Urinary bladder (tissue), 4 donors: ENCODE measurements around the gene VDR. TPM values are rescaled to one million over a fixed set of nuclear protein-coding genes. Genes with fewer than 3 reads are reported as not detected.
A peak's percentile ranks its signal among the peaks of the same experiment; 100 is the strongest.
"Not testable (repeated sequence)": the region's sequence is repeated elsewhere in the genome, so short reads cannot be mapped to it uniquely, and the experiment has no call there.

Experiments used
- DNase-seq: peaks from one replicate; pipeline ENCODE4 v3.0.0-alpha.2; 2015; ENCODE audit errors: extremely low spot score
- H3K27ac ChIP-seq: one replicate; pipeline ENCODE4 v1.5.1; 2013; ENCODE audit warnings: low read depth, mild to moderate bottlenecking, moderate library complexity
- H3K36me3 ChIP-seq: one replicate; pipeline ENCODE4 v1.6.1; 2013; ENCODE audit warnings: mild to moderate bottlenecking, moderate library complexity; ENCODE audit not compliant: insufficient read depth
- H3K4me1 ChIP-seq: one replicate; pipeline ENCODE4 v1.6.1; 2013; ENCODE audit warnings: mild to moderate bottlenecking, moderate library complexity; ENCODE audit not compliant: insufficient read depth
- H3K4me3 ChIP-seq: one replicate; pipeline ENCODE4 v1.5.1; 2013; ENCODE audit warnings: low read depth, low read length
- WGBS: extraction: QIAGEN DNeasy Blood & Tissue Kit; methylation state at CpG from one replicate; pipeline ENCODE4 v1.1.7; 2013; 5-methylcytosine and 5-hydroxymethylcytosine counted together
- polyA plus RNA-seq: library from polyadenylated mRNA; stranded (reverse); fragments of 200-250 nt; gene quantifications from one replicate; pipeline ENCODE4 v1.2.3, GENCODE V29; 2013
- total RNA-seq: library from RNA; depleted of rRNA; stranded (reverse); fragments of >200 nt; gene quantifications from one replicate; pipeline ENCODE4 v1.2.3, GENCODE V29; 2014
- donor health status: healthy with polysubstance abuse.
- donor health status: healthy.

VDR gene
- total and polyA plus RNA-seq, 2 donors: 0.79 to 3.7 TPM

DNA sequence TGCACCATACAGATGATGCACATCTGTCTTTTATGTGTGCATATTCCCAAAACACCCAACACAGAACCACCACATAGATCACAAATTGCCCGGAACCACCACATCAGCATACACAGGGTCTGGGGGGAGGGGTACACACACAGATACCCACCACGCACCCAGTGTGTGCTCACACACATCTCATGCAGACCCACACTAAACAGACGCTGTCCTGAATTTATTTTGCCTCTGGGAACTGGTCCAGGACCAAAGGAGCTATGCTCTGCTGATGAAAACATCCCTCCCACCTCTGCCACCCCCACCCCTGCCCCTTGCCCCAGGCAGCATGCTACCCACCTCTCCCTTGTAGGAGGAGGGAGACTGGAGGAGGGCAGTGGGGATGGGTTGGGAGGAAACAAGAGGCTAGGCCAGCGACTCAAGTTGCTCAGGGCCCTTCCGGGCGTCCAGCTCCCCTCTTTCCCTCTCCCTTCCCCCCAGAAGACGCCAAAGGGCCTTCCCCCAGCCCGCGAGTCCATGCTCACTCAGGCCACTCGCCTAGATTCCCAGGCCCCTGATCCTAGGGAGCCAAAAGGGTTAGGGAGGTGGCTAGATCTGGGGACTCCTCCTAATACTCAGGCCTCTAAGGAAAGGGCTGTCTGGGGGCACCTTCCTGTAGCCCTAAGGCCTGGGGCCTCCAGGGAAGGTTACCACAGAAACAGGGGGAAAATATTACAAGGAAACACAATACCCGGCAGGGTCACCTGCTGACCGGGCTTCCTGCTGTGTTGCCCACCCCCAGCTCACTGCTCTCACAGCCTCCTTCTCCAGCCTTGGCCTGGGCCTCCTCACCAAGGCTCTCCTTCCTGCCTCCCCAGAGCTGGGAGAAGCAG, 88.2 kb downstream of the VDR start:
- Histone ChIP-seq H3K4me1 (no peaks in the 10 kb centered on the region), H3K36me3 (no peaks in the 10 kb centered on the region), H3K4me3 (peak overlapping the region; percentile 4), H3K27ac (peak overlapping the region; percentile 95)
- WGBS: 22% methylated on average over 12 of the region's 12 CpGs
- DNase-seq: no peak

GRCh38 chr12:47815447-47815846, 89.3 kb downstream of the VDR start:
- H3K27ac ChIP-seq: peak overlapping the region; percentile 11
- WGBS: 89% methylated on average over 5 of the region's 5 CpGs
- not testable (repeated sequence) for H3K4me1 ChIP-seq, DNase-seq, H3K4me3 ChIP-seq, H3K36me3 ChIP-seq

GRCh38 chr12:47814539-47815170, 90.1 kb downstream of the VDR start:
- 63% methylated on average over 3 of the region's 3 CpGs for WGBS
- DNase-seq: no peak
- no peak overlapping the region for H3K4me3 ChIP-seq
- no peaks in the 10 kb centered on the region for H3K36me3 ChIP-seq
- no peaks in the 10 kb centered on the region for H3K4me1 ChIP-seq
- H3K27ac ChIP-seq: peak overlapping the region; percentile 94

DNA sequence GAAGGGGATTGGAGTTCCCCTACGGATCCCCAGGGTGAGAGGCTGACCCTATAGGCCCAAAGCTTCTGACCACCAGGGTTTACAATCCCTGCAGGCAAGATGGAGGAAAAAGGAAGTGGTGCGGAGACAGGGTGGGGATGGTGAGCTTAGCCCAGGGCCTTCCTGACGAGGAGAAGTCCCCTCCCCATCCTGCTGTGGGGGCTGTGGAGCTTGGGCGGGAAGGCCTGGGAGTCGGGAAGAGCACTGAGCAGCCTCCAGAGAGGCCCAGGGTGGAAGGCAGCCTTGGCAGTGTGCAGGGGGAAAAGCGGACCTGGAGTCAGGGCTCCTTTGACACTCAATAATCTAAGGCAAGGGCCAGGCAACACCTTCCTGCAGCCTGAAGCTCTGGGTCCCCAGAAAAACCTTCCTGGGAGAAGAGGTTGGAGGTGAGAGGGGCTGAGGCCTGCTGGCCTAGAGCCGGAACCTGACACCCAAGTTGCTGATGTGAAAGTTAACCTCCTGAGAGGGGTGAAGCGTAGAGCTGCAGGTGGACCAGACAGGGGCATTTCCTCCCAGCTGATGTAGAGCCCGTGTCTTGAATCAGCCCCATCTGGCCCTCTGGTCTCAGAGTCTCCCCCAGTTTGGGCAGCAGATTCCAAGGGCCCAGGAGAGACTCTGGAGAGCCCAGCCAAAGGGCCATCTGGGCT, 91.1 kb downstream of the VDR start:
- WGBS: 44% methylated on average over 9 of the region's 9 CpGs
- Histone ChIP-seq H3K4me1 (no peaks in the 10 kb centered on the region), H3K4me3 (peak overlapping the region; percentile 17), H3K27ac (peak overlapping the region; percentile 94), H3K36me3 (no peaks in the 10 kb centered on the region)
- DNase-seq: no peak

DNA sequence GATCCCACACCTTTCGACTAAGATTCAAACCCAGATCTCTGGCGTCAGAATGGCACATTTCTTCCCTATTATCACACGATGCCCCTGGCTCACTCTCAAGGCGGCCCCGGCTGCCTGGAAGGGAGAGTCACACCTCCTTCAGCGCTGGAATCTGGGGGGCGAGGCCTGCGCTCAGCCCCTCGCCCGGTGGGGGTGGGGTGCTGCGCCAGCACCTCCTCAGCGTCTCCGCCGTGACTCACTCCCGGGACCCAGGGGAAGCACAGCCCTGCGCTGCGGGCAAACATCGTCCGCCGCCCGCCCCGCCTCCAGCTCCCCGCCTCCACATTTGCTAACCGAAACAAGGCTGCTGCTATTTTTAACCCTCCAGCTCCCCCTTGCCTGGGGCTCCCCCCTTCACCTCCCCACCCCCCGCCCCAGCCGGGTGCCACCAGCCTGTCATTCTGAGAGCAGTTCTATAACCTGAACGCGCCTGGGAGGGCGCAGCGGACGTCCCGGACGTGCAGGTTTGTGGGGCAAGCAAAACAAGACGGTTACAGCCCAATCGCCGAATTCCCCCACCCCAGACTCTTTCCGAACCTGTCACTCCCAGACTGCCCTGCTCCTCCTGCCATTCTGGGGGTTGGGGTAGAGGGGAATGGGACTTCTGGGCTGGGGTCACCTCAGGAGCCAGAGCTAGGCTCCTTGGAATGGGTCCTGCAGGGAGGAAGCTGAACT, 91.8 kb downstream of the VDR start:
- Histone ChIP-seq H3K4me3 (peak overlapping the region; percentile 17), H3K4me1 (no peaks in the 10 kb centered on the region), H3K27ac (peak overlapping the region; percentile 96), H3K36me3 (no peaks in the 10 kb centered on the region)
- WGBS: under 1% methylated on average over 37 of the region's 37 CpGs
- DNase-seq: no peak

DNA sequence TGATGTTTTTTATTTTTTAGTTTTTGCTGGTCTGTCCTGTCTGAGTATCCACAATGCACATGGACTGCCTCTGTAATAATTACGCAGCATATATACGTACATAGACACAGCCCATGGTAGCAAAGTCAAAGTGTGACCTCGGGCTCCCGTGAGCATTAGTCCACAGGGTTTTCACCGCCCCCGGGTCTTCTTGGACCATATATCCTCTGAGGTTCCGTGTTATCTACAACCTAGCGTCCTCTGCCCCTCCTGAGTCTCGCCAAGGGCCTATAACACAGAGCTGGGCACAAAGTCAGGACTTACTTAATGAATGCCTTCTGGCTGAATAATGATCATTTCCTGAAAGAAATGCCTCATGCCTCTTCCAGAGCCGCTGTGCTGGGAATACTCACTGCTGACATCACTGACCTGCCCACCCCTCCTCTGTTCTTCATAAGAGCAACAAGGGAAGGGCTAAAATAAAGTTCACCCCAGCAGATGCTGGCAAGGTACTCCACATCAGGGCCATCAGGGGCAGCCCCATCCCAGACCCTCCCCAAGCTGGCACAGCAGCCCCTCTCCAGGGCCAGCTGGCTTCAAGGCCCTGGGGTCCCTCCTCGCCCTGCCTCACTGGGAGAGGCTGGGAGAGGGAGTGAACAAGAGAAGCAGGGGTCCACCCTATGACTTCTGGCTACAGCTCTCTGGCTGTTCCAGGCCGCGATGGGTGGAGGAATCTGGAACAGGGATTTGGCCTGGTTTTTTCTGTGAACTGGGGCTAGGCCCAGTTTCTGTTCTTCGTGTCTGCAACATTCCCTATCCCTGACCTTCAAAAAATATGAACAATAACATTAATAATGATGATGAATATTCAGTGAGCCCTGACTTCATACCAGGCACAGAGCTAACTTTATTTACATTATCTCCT, 93.0 kb downstream of the VDR start:
- peak overlapping the region; percentile 96 for H3K27ac ChIP-seq
- H3K4me1 ChIP-seq: no peaks in the 10 kb centered on the region
- H3K36me3 ChIP-seq: no peaks in the 10 kb centered on the region
- DNase-seq: no peak
- H3K4me3 ChIP-seq: no peak overlapping the region
- WGBS: 27% methylated on average over 14 of the region's 14 CpGs

DNA sequence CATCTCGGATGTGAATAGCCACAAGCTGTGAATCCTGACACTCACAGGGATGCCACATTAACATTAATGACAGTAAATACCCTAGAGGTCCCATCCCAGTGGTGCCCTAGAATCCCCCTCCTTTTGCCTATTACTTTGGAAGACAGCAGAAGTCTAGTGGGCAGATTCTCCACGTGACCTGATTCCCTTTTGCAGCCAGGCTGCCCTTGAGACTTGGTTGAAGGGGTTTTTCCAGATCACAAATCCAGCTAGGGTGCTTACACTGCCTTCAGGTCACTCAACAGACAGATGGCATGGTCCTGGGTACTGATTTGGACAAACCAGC, 93.8 kb downstream of the VDR start:
- H3K36me3 ChIP-seq: no peaks in the 10 kb centered on the region
- no peaks in the 10 kb centered on the region for H3K4me1 ChIP-seq
- H3K4me3 ChIP-seq: no peak overlapping the region
- no peak overlapping the region for H3K27ac ChIP-seq
- DNase-seq: no peak
- WGBS: 56% methylated on average over 2 of the region's 2 CpGs

DNA sequence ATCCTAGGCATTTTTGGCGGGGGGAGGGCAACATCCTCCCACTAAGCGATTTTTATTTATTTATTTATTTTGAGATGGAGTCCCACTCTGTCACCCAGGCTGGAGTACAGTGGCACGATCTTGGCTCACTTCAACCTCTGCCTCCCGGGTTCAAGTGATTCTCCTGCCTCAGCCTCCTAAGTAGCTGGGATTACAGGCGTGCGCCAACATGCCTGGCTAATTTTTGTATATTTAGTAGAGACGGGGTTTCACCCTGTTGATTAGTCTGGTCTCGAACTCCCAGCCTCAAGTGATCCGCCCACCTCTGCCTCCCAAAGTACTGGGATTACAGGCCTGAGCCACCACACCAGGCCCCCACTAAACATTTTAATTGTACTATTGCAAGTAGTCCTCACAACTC, 95.3 kb downstream of the VDR start:
- WGBS: 88% methylated on average over 9 of the region's 9 CpGs
- H3K4me3 ChIP-seq, H3K4me1 ChIP-seq, H3K36me3 ChIP-seq, DNase-seq, H3K27ac ChIP-seq: not testable (repeated sequence)

- no peak overlapping the region for H3K4me3 ChIP-seq
- H3K27ac ChIP-seq: peak overlapping the region; percentile 25
- no peak for DNase-seq
- H3K36me3 ChIP-seq: no peaks in the 10 kb centered on the region
- 74% methylated on average over 9 of the region's 9 CpGs for WGBS
- no peaks in the 10 kb centered on the region for H3K4me1 ChIP-seq
Observed at GRCh38 chr12:47808574-47809365, 96.0 kb downstream of the VDR start.

GRCh38 chr12:47808050-47808449, 96.7 kb downstream of the VDR start:
- H3K27ac ChIP-seq: peak overlapping the region; percentile 25
- WGBS: 15% methylated on average over 9 of the region's 9 CpGs
- no peak overlapping the region for H3K4me3 ChIP-seq
- no peaks in the 10 kb centered on the region for H3K36me3 ChIP-seq
- no peaks in the 10 kb centered on the region for H3K4me1 ChIP-seq
- DNase-seq: no peak

DNA sequence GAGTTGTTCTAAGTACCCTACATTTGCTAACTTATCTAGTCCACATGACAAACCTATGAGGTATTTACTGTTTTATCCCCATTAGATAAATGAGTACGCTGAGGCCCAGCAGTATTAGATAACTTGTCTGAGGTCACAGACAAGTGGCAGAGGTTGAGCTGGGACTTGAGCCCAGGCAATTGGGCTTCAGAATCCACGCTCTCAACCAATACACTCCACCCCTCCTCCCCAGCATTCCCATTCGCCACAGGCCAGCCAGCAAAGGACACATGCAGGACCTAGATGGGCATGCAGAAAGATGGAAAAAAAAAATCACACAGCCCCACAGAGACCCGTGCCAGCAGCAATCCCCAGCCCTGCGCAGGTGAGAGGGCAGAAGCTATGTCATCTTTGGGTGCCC, 97.5 kb downstream of the VDR start:
- WGBS: 43% methylated on average over 5 of the region's 5 CpGs
- H3K4me1 ChIP-seq: no peaks in the 10 kb centered on the region
- no peaks in the 10 kb centered on the region for H3K36me3 ChIP-seq
- H3K27ac ChIP-seq: no peak overlapping the region
- no peak overlapping the region for H3K4me3 ChIP-seq
- no peak for DNase-seq

DNA sequence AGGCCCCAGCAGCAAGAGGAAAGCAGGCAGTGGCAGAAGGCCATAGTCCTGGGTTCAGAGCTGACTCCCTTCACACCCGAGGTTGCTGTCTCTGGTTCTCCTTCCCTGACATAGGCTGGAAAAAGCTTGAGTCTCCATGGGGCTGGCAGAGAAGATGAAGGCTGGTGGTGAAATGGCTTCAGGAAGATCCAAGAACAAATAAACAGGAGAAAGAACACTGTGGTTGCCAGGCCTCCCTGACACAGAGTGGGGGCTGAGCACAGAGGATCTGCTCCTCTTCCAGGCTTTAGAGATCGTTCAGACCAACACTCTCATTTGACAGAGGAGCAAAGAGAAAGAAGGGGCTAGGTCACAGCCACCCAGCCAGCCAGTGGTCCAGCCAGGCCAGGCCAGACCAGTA, 99.4 kb downstream of the VDR start:
- Histone ChIP-seq H3K27ac (peak overlapping the region; percentile 12), H3K4me3 (no peak overlapping the region), H3K4me1 (no peaks in the 10 kb centered on the region), H3K36me3 (no peaks in the 10 kb centered on the region)
- 22% methylated on average over 2 of the region's 2 CpGs for WGBS
- no peak for DNase-seq
